ENCODE results near the gene C11orf86.

DNA sequence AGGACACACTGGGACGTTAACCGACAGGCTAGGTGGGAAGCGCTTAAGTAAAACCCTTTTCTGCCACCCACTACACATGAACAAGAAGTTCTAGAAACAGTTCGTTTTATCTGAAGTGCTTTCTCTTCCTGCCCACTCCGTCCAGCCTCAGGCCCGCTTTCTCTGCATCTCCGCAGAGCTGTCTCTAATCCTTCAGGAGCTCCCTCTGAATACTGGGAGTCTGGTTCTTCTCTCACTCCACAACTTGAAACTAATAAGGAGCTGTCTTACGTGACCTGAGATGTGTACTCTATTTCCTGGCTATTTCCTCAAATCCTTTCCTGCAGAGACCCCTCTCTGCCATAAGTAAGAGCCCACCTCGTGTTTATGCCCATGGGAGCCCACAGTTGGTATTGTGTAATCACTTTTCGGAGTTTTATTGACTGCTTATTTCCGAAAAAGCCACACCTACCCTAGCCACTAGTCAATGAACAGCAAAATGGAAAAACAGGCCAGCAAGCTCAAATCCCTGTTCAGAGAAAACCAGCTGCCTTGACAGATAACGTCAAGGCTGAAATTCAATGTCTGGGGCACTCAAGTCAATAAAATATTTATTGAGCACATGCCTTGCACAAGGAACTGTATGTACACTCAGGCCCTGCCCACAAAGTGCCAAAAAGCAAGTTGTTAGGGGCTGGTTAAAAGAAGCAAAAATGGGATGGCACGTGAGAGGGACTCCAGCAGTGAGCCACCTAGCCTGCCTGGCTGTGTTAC lies 21.8 kb upstream of the C11orf86 start:
- TF ChIP-seq POLR2A (IDR thresholded peaks at IDR 0.05; ENCODE audit: low read depth, low read length) (no peak), TAF1 (IDR thresholded peaks at IDR 0.05; ENCODE audit: low read depth, low read length) (no peak)

All from GM12891 (cell line).